ENCODE data around the gene ACER1. TPM values are rescaled to one million over a fixed set of nuclear protein-coding genes. Genes with fewer than 3 reads are reported as not detected.

Gene ACER1
- polyA plus RNA-seq, 1 donor (not counting 4 experiments of a cell fraction or from before 2014, with no cell fraction given): 0.38 TPM

- Histone ChIP-seq H4K20me1 (ENCODE audit: control insufficient read depth, extremely low read depth, insufficient read depth, low read length) (no peaks in the 10 kb centered on the region), H3K79me2 (ENCODE audit: control insufficient read depth, insufficient read depth, low read length) (no peaks in the 10 kb centered on the region), H3K36me3 (ENCODE audit: control insufficient read depth in 2 of 2, extremely low read depth in 1 of 2, insufficient read depth in 2 of 2, low read length in 2 of 2) (peaks cover 16 to 17% of the 10 kb centered on the region in 2 experiments), H3K27ac (ENCODE audit: control insufficient read depth, insufficient read depth, low read length) (no peak overlapping the region), H3K27me3 (ENCODE audit: control insufficient read depth, extremely low read depth, insufficient read depth, low read length) (no peaks in the 10 kb centered on the region), H3K4me3 (ENCODE audit: control insufficient read depth in 2 of 3, extremely low read depth in 1 of 3, insufficient read depth in 2 of 3, low read depth in 1 of 3, low read length in 3 of 3) (no peak overlapping the region), H3K9ac (ENCODE audit: control insufficient read depth, extremely low read depth, insufficient read depth, low read length) (no peak overlapping the region), H3K9me1 (ENCODE audit: control insufficient read depth, extremely low read depth, insufficient read depth, low read length) (no peaks in the 10 kb centered on the region), H3K9me3 (ENCODE audit: control insufficient read depth, low read depth, low read length) (no peaks in the 10 kb centered on the region), H3K4me2 (ENCODE audit: control insufficient read depth, extremely low read depth, insufficient read depth, low read depth, low read length) (no peak overlapping the region), H3K4me1 (ENCODE audit: control insufficient read depth, extremely low read depth, insufficient read depth, low read length) (peaks cover 10% of the 10 kb centered on the region), H2AFZ (ENCODE audit: control insufficient read depth, low read length) (no peak overlapping the region)
- DNase-seq (ENCODE audit: low read depth, low spot score) (no peak), FAIRE-seq (no peak)
- dilution Hi-C loops (cut with MboI; ENCODE audit: extremely low pct_ligation_motif_present, low sequenced_read_pairs): no loop called here
- no peak for TF ChIP-seq CTCF (optimal IDR thresholded peaks at IDR 0.05 in 1 of 3, IDR thresholded peaks at IDR 0.05 in 1 of 3, conservative IDR thresholded peaks at IDR 0.05 in 1 of 3; ENCODE audit: extremely low read depth in 1 of 3, insufficient read depth in 2 of 3, low read length in 3 of 3)
These were observed 43.2 kb upstream of the ACER1 start for GRCh38 chr19:6376512-6377190.

GRCh38 chr19:6375411-6376010 lies 42.1 kb upstream of the ACER1 start, which contains the start of gene PSPN:
Gene PSPN, minus strand, starts transcription at chr19:6375933. Its CDS starts 84 bp downstream, at chr19:6375849.
- H4K20me1 ChIP-seq (ENCODE audit: control insufficient read depth, extremely low read depth, insufficient read depth, low read length): no peaks in the 10 kb centered on the region
- no peak within 1 kb of the TSS for H3K9ac ChIP-seq (ENCODE audit: control insufficient read depth, extremely low read depth, insufficient read depth, low read length)
- no peaks in the 10 kb centered on the region for H3K9me3 ChIP-seq (ENCODE audit: control insufficient read depth, low read depth, low read length)
- H3K9me1 ChIP-seq (ENCODE audit: control insufficient read depth, extremely low read depth, insufficient read depth, low read length): no peaks in the 10 kb centered on the region
- TF ChIP-seq CTCF (optimal IDR thresholded peaks at IDR 0.05 in 1 of 3, IDR thresholded peaks at IDR 0.05 in 1 of 3, conservative IDR thresholded peaks at IDR 0.05 in 1 of 3; ENCODE audit: extremely low read depth in 1 of 3, insufficient read depth in 2 of 3, low read length in 3 of 3) (no peak), EZH2 (IDR thresholded peaks at IDR 0.05; ENCODE audit: low read length) (no peak)
- no peaks in the 10 kb centered on the region for H3K27me3 ChIP-seq (ENCODE audit: control insufficient read depth, extremely low read depth, insufficient read depth, low read length)
- peaks cover 8 to 9% of the 10 kb centered on the region in 2 experiments for H3K36me3 ChIP-seq (ENCODE audit: control insufficient read depth in 2 of 2, extremely low read depth in 1 of 2, insufficient read depth in 2 of 2, low read length in 2 of 2)
- no peaks in the 10 kb centered on the region for H3K79me2 ChIP-seq (ENCODE audit: control insufficient read depth, insufficient read depth, low read length)
- H3K4me1 ChIP-seq (ENCODE audit: control insufficient read depth, extremely low read depth, insufficient read depth, low read length): peaks cover 10% of the 10 kb centered on the region
- DNase-seq (ENCODE audit: low read depth, low spot score) (no peak), FAIRE-seq (no peak)
- H3K4me2 ChIP-seq (ENCODE audit: control insufficient read depth, extremely low read depth, insufficient read depth, low read depth, low read length): no peak within 1 kb of the TSS
- dilution Hi-C loops (cut with MboI; ENCODE audit: extremely low pct_ligation_motif_present, low sequenced_read_pairs): no loop called here
- H3K27ac ChIP-seq (ENCODE audit: control insufficient read depth, insufficient read depth, low read length): no peak within 1 kb of the TSS
- H2AFZ ChIP-seq (ENCODE audit: control insufficient read depth, low read length): no peak within 1 kb of the TSS
- H3K4me3 ChIP-seq (ENCODE audit: control insufficient read depth in 2 of 3, extremely low read depth in 1 of 3, insufficient read depth in 2 of 3, low read depth in 1 of 3, low read length in 3 of 3): no peak within 1 kb of the TSS

All from keratinocyte (primary cell).